Measurements from ENCODE around the gene MORF4L2.

GRCh38 chrX:103656617-103657016 lies 29.9 kb downstream of the MORF4L2 start:
- TF ChIP-seq EZH2 (IDR thresholded peaks at IDR 0.05; ENCODE audit: insufficient read depth, poor library complexity, severe bottlenecking) (no peak), EZH2phosphoT487 (IDR thresholded peaks at IDR 0.05; ENCODE audit: insufficient read depth, low read depth) (no peak)

Data from GM23248 (cell line).